Left lung (tissue), 10 donors: ENCODE measurements around the gene DPP3. TPM values are rescaled to one million over a fixed set of nuclear protein-coding genes. Genes with fewer than 3 reads are reported as not detected.

Source experiments
- ATAC-seq: fragments of 200-7000 bp; cut with Tn5 transposase; one replicate; pipeline ENCODE4 v1.9.1; 2020; ENCODE audit warnings: moderate library complexity
- DNase-seq, 4 donors: peaks; one replicate each; pipeline ENCODE4 v3.0.0-alpha.2; 2013 to 2020
- H3K27ac ChIP-seq, 2 donors: fragments of 200-600 bp; sonication (generic) in 1 of 2; one replicate each; pipeline versions ENCODE4 v1.5.0 to v1.8.0; 2020 to 2021
- H3K27me3 ChIP-seq, 2 donors: fragments of 200-600 bp; sonication (generic) in 1 of 2; one replicate each; pipeline versions ENCODE4 v1.5.0 to v1.8.0; 2020 to 2021
- H3K36me3 ChIP-seq, 2 donors: fragments of 200-600 bp; sonication (generic) in 1 of 2; one replicate each; pipeline versions ENCODE4 v1.5.0 to v1.8.0; 2020 to 2021
- H3K4me1 ChIP-seq, 2 donors: fragments of 200-600 bp; one replicate each; pipeline ENCODE4 v1.8.0; 2021
- H3K4me3 ChIP-seq, 2 donors: fragments of 200-600 bp; sonication (generic) in 1 of 2; one replicate each; pipeline versions ENCODE4 v1.5.0 to v1.8.0; 2020 to 2021; ENCODE audit warnings: mild to moderate bottlenecking in 1 of 2
- H3K9me3 ChIP-seq, 2 donors: fragments of 200-600 bp; sonication (generic) in 1 of 2; one replicate each; pipeline versions ENCODE4 v1.5.0 to v1.8.0; 2020 to 2021
- CTCF ChIP-seq, 2 donors: fragments of 200-600 bp; sonication (generic) in 1 of 2; IDR thresholded peaks; one replicate each; pipeline versions ENCODE4 v1.5.0 to v1.8.0; 2021; ENCODE audit warnings: antibody characterized with exemption in 2 of 2
- intact Hi-C, 2 donors: fragments of 100-400 bp; cut with DNase I; formaldehyde crosslinking; loops; one replicate each; pipeline versions ENCODE4 v1.11.2 to v1.14.2; 2022
- polyA plus RNA-seq, 6 donors: library from polyadenylated mRNA; unstranded; fragments of 120-200 nt; gene quantifications; one replicate each; pipeline ENCODE4 v1.2.1, GENCODE V29; 2013; ENCODE audit not compliant: insufficient read length in 6 of 6
- total RNA-seq, 2 donors: library from RNA; stranded (reverse); fragmentation: NEBNext Ultra II Directional; extraction: Animal tissue kit (Norgen Biotek cat#: 25700); gene quantifications; one replicate each; pipeline ENCODE4 v1.2.1, GENCODE V29; 2021
- donor health status: DM: no; HTN: yes; CAD: no.
- donor health status: DM: no; HTN: no; CAD: no.

The DPP3 gene
- total and polyA plus RNA-seq, 8 donors: 15.0 to 68.1 (median 18.5) TPM

- no peaks in the 10 kb centered on the region for H3K36me3 ChIP-seq
- no peaks in the 10 kb centered on the region for H3K9me3 ChIP-seq
- H3K4me3 ChIP-seq: no peak overlapping the region
- TF ChIP-seq CTCF (IDR thresholded peaks at IDR 0.05): no peak
- ATAC-seq: no peak
- intact Hi-C loops: no loop called here
- no peak overlapping the region for H3K27ac ChIP-seq
- peaks cover 0 to 26% of the 10 kb centered on the region in 2 donors for H3K27me3 ChIP-seq
- DNase-seq: peak in 1 of 4 donors; percentile 52
- peaks cover 4 to 8% of the 10 kb centered on the region in 2 donors for H3K4me1 ChIP-seq
Observed at GRCh38 chr11:66556086-66556485, 75.9 kb downstream of the DPP3 start.

- no peak for TF ChIP-seq CTCF (IDR thresholded peaks at IDR 0.05)
- no peak overlapping the region for H3K27ac ChIP-seq
- DNase-seq: peak in 1 of 4 donors; percentile 70
- no peak overlapping the region for H3K4me3 ChIP-seq
- peaks cover 0 to 26% of the 10 kb centered on the region in 2 donors for H3K27me3 ChIP-seq
- no peak for ATAC-seq
- no peaks in the 10 kb centered on the region for H3K9me3 ChIP-seq
- intact Hi-C loops: no loop called here
- no peaks in the 10 kb centered on the region for H3K36me3 ChIP-seq
- H3K4me1 ChIP-seq: peaks cover 4 to 8% of the 10 kb centered on the region in 2 donors
Observed at GRCh38 chr11:66557733-66558326, 77.6 kb downstream of the DPP3 start.

Other genes starting within 250 kb of the DPP3 start
- gene KLC2, start 222.7 kb upstream of the DPP3 start, total RNA-seq: 10 to 100 TPM; 32.8 to 34.3 TPM
- gene KLC2, start 222.7 kb upstream of the DPP3 start, polyA plus RNA-seq: 10 to 100 TPM; 17.0 to 24.9 (median 19.8) TPM
- 100 to 1,000 TPM; 141 to 154 TPM for gene RAB1B, start 211.8 kb upstream of the DPP3 start, total RNA-seq
- 100 to 1,000 TPM; 114 to 136 (median 128) TPM for gene RAB1B, start 211.8 kb upstream of the DPP3 start, polyA plus RNA-seq
- gene CNIH2, start 202.3 kb upstream of the DPP3 start, total RNA-seq: 1 to 10 TPM in 1 of 2 donors, under 1 TPM in 1; 0.81 to 1.4 TPM
- 1 to 10 TPM; 2.8 to 5.2 (median 3.9) TPM for gene CNIH2, start 202.3 kb upstream of the DPP3 start, polyA plus RNA-seq
- 100 to 1,000 TPM in 1 of 2 donors, 10 to 100 TPM in 1; 97.1 to 118 TPM for gene YIF1A, start 191.3 kb upstream of the DPP3 start, total RNA-seq
- gene YIF1A, start 191.3 kb upstream of the DPP3 start, polyA plus RNA-seq: 10 to 100 TPM; 32.9 to 57.5 (median 43.6) TPM
- under 1 TPM in 1 of 2 donors, not detected in 1; 0.21 TPM for gene TMEM151A, start 188.5 kb upstream of the DPP3 start, total RNA-seq
- gene TMEM151A, start 188.5 kb upstream of the DPP3 start, polyA plus RNA-seq: under 1 TPM; 0.17 to 0.47 (median 0.28) TPM
- gene CD248, start 163.4 kb upstream of the DPP3 start, total RNA-seq: 10 to 100 TPM; 69.8 to 74.3 TPM
- 100 to 1,000 TPM in 4 of 6 donors, 10 to 100 TPM in 2; 76.4 to 128 (median 104) TPM for gene CD248, start 163.4 kb upstream of the DPP3 start, polyA plus RNA-seq
- gene RIN1, start 144.0 kb upstream of the DPP3 start, total RNA-seq: 10 to 100 TPM in 1 of 2 donors, 1 to 10 TPM in 1; 7.1 to 10.2 TPM
- gene RIN1, start 144.0 kb upstream of the DPP3 start, polyA plus RNA-seq: 1 to 10 TPM; 1.7 to 4.5 (median 3.0) TPM
- 10 to 100 TPM; 28.7 to 34.3 TPM for gene BRMS1, start 135.3 kb upstream of the DPP3 start, total RNA-seq
- gene BRMS1, start 135.3 kb upstream of the DPP3 start, polyA plus RNA-seq: 10 to 100 TPM; 19.5 to 26.6 (median 24.5) TPM
- 10 to 100 TPM; 22.9 to 29.7 TPM for gene B4GAT1, start 132.8 kb upstream of the DPP3 start, total RNA-seq
- gene B4GAT1, start 132.8 kb upstream of the DPP3 start, polyA plus RNA-seq: 10 to 100 TPM; 29.8 to 35.9 (median 30.9) TPM
- gene SLC29A2, start 108.7 kb upstream of the DPP3 start, total RNA-seq: 10 to 100 TPM; 16.2 to 22.8 TPM
- gene SLC29A2, start 108.7 kb upstream of the DPP3 start, polyA plus RNA-seq: 10 to 100 TPM in 1 of 6 donors, 1 to 10 TPM in 5; 7.4 to 10.9 (median 8.9) TPM
- gene NPAS4, start 59.4 kb upstream of the DPP3 start, total RNA-seq: under 1 TPM in 1 of 2 donors, not detected in 1; 0.64 TPM
- under 1 TPM; 0.06 to 0.53 (median 0.20) TPM for gene NPAS4, start 59.4 kb upstream of the DPP3 start, polyA plus RNA-seq
- 10 to 100 TPM; 29.6 to 39.5 TPM for gene MRPL11, start 41.6 kb upstream of the DPP3 start, total RNA-seq
- gene MRPL11, start 41.6 kb upstream of the DPP3 start, polyA plus RNA-seq: 10 to 100 TPM; 57.2 to 73.5 (median 64.2) TPM
- 10 to 100 TPM in 1 of 2 donors, 1 to 10 TPM in 1; 7.5 to 12.9 TPM for gene PELI3, start 13.5 kb upstream of the DPP3 start, total RNA-seq
- 1 to 10 TPM; 3.9 to 6.6 (median 5.6) TPM for gene PELI3, start 13.5 kb upstream of the DPP3 start, polyA plus RNA-seq
- gene BBS1, start 30.2 kb downstream of the DPP3 start, total RNA-seq: 10 to 100 TPM; 22.8 to 37.3 TPM
- 10 to 100 TPM; 58.4 to 75.1 (median 64.6) TPM for gene BBS1, start 30.2 kb downstream of the DPP3 start, polyA plus RNA-seq
- gene ZDHHC24, start 65.6 kb downstream of the DPP3 start, total RNA-seq: 10 to 100 TPM; 14.3 to 17.0 TPM
- gene ZDHHC24, start 65.6 kb downstream of the DPP3 start, polyA plus RNA-seq: 1 to 10 TPM; 4.7 to 6.3 (median 5.7) TPM
- gene ACTN3, start 66.5 kb downstream of the DPP3 start, total RNA-seq: under 1 TPM in 1 of 2 donors, not detected in 1; 0.16 TPM
- gene ACTN3, start 66.5 kb downstream of the DPP3 start, polyA plus RNA-seq: under 1 TPM in 1 of 6 donors, not detected in 5; 0.06 TPM
- 10 to 100 TPM; 10.8 to 23.3 TPM for gene CTSF, start 88.2 kb downstream of the DPP3 start, total RNA-seq
- 10 to 100 TPM; 37.1 to 56.9 (median 47.2) TPM for gene CTSF, start 88.2 kb downstream of the DPP3 start, polyA plus RNA-seq
- gene CCDC87, start 112.6 kb downstream of the DPP3 start, total RNA-seq: under 1 TPM; 0.39 to 0.44 TPM
- under 1 TPM; 0.07 to 0.18 (median 0.09) TPM for gene CCDC87, start 112.6 kb downstream of the DPP3 start, polyA plus RNA-seq
- gene CCS, start 112.8 kb downstream of the DPP3 start, total RNA-seq: 10 to 100 TPM; 29.0 to 46.5 TPM
- 100 to 1,000 TPM in 1 of 6 donors, 10 to 100 TPM in 5; 78.1 to 101 (median 84.0) TPM for gene CCS, start 112.8 kb downstream of the DPP3 start, polyA plus RNA-seq
- gene RBM14, start 136.2 kb downstream of the DPP3 start, total RNA-seq: 10 to 100 TPM; 64.2 to 89.1 TPM
- gene RBM14, start 136.2 kb downstream of the DPP3 start, polyA plus RNA-seq: 10 to 100 TPM; 78.3 to 94.1 (median 89.9) TPM
- 100 to 1,000 TPM; 100 to 103 TPM for gene RBM4, start 158.3 kb downstream of the DPP3 start, total RNA-seq
- gene RBM4, start 158.3 kb downstream of the DPP3 start, polyA plus RNA-seq: 100 to 1,000 TPM; 211 to 246 (median 227) TPM
- gene RBM4B, start 197.5 kb downstream of the DPP3 start, total RNA-seq: 10 to 100 TPM; 15.8 to 16.1 TPM
- gene RBM4B, start 197.5 kb downstream of the DPP3 start, polyA plus RNA-seq: 10 to 100 TPM; 69.9 to 78.9 (median 73.2) TPM
- gene SPTBN2, start 248.8 kb downstream of the DPP3 start, total RNA-seq: 10 to 100 TPM in 1 of 2 donors, 1 to 10 TPM in 1; 8.7 to 26.4 TPM
- 10 to 100 TPM in 1 of 6 donors, 1 to 10 TPM in 5; 7.5 to 11.6 (median 8.7) TPM for gene SPTBN2, start 248.8 kb downstream of the DPP3 start, polyA plus RNA-seq